Hepatocyte (in vitro differentiated cells): ENCODE results near the gene HNF4A. TPM values are rescaled to one million over a fixed set of nuclear protein-coding genes. Genes with fewer than 3 reads are reported as not detected.
A peak's percentile ranks its signal among the peaks of the same experiment; 100 is the strongest.

Experiments used
- DNase-seq: peaks from one replicate; pipeline ENCODE4 v3.0.0-alpha.2; 2016; ENCODE audit warnings: low spot score
- H2AFZ ChIP-seq: fragments of 200-600 bp; sonication (generic); 2 replicates; pipeline ENCODE4 v1.6.0; 2016; ENCODE audit warnings: antibody characterized with exemption, mild to moderate bottlenecking
- H3K27ac ChIP-seq: fragments of 200-600 bp; sonication (generic); 2 replicates; pipeline ENCODE4 v1.5.1; 2016; ENCODE audit warnings: mild to moderate bottlenecking
- H3K27me3 ChIP-seq: fragments of 200-600 bp; sonication (generic); 2 replicates; pipeline ENCODE4 v1.6.1; 2016
- H3K36me3 ChIP-seq: fragments of 200-600 bp; sonication (generic); replicated peaks from 2 replicates; pipeline ENCODE4 v1.5.1; 2016; ENCODE audit warnings: low read depth; ENCODE audit not compliant: insufficient read depth
- H3K4me1 ChIP-seq: fragments of 200-600 bp; sonication (generic); 2 replicates; pipeline ENCODE4 v1.5.1; 2016; ENCODE audit warnings: mild to moderate bottlenecking, moderate library complexity; ENCODE audit not compliant: insufficient read depth
- H3K4me2 ChIP-seq: fragments of 200-600 bp; sonication (generic); 2 replicates; pipeline ENCODE4 v1.6.0; 2016
- H3K4me3 ChIP-seq: fragments of 200-600 bp; sonication (generic); 2 replicates; pipeline ENCODE4 v1.5.1; 2016; ENCODE audit warnings: mild to moderate bottlenecking
- H3K79me2 ChIP-seq: fragments of 200-600 bp; sonication (generic); 2 replicates; pipeline ENCODE4 v1.6.0; 2017; ENCODE audit warnings: mild to moderate bottlenecking
- H3K9me2 ChIP-seq: fragments of 200-600 bp; sonication (generic); replicated peaks from 2 replicates; pipeline ENCODE4 v1.6.0; 2017; ENCODE audit warnings: mild to moderate bottlenecking; ENCODE audit not compliant: insufficient read depth
- H3K9me3 ChIP-seq: fragments of 200-600 bp; sonication (generic); 2 replicates; pipeline ENCODE4 v1.5.1; 2016; ENCODE audit warnings: low read depth, mild to moderate bottlenecking
- H4K20me1 ChIP-seq: fragments of 200-600 bp; sonication (generic); 2 replicates; pipeline ENCODE4 v1.6.0; 2016; ENCODE audit warnings: mild to moderate bottlenecking; ENCODE audit not compliant: insufficient read depth, poor library complexity, severe bottlenecking
- EZH2 ChIP-seq: fragments of 200-600 bp; sonication (generic); IDR thresholded peaks from 2 replicates; pipeline ENCODE4 v1.6.1; 2016; ENCODE audit warnings: antibody characterized with exemption, mild to moderate bottlenecking, borderline replicate concordance
- EZH2phosphoT487 ChIP-seq: fragments of 200-600 bp; sonication (generic); IDR thresholded peaks from one replicate; pipeline ENCODE4 v1.6.1; 2018; ENCODE audit warnings: antibody characterized with exemption, mild to moderate bottlenecking, low read depth, moderate library complexity; ENCODE audit not compliant: unreplicated experiment, severe bottlenecking
- WGBS: methylation state at CpG from one replicate; pipeline ENCODE4 v1.1.6; 2016; ENCODE audit warnings: low lambda C conversion rate; ENCODE audit errors: missing lambda C conversion rate; 5-methylcytosine and 5-hydroxymethylcytosine counted together
- polyA plus RNA-seq: library from polyadenylated mRNA; unstranded; fragments of >200 nt; fragmentation: Nextera tagmentation; extraction: Ambion mirVana; gene quantifications from 2 replicates; pipeline ENCODE4 v1.2.1, GENCODE V29; 2016
- total RNA-seq: library from RNA; depleted of rRNA; stranded (reverse); fragments of >200 nt; gene quantifications from 2 replicates; pipeline ENCODE4 v1.2.3, GENCODE V29; 2014
- TF ChIP-seq, protein P1 (sequence below): fragments of 200-600 bp; sonication (generic); IDR thresholded peaks from 2 replicates; pipeline ENCODE4 v1.5.1; 2016; ENCODE audit warnings: antibody characterized with exemption, mild to moderate bottlenecking; ENCODE audit not compliant: poor library complexity

Gene HNF4A
- total and polyA plus RNA-seq, 2 experiments from 2014 or later = 38.2 to 88.0 TPM

DNA sequence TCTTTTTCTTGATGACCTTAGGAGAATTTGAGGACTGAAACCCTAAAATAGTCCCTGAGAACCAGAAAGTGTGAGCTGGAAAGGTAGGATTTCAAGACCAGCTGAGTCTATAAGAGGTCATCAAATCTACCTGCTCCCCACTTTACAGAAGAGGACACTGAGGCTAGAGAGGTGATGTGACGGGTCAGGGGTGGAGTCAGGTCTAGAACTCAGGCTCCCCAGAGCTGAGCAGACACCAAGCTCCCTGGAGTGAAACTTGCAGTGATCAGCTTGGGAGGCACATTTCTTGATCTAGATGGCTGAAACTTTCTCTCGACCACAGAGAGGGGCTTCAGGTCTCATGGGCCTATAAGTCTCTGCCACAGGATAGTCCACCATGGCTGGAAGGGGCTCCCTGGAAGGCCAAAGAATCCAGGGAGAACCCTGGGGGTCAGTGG, 55.1 kb downstream of the HNF4A start:
- Histone ChIP-seq H3K9me2 (no peaks in the 10 kb centered on the region), H3K27ac (peak overlapping the region; percentile 100), H2AFZ (no peak overlapping the region), H3K9me3 (no peaks in the 10 kb centered on the region), H3K27me3 (no peaks in the 10 kb centered on the region), H3K4me3 (no peak overlapping the region), H3K36me3 (no peaks in the 10 kb centered on the region), H3K4me2 (no peak overlapping the region), H3K79me2 (peaks cover 4% of the 10 kb centered on the region), H4K20me1 (no peaks in the 10 kb centered on the region), H3K4me1 (peaks cover 59% of the 10 kb centered on the region)
- WGBS = 73% methylated on average over 2 of the region's 2 CpGs
- TF ChIP-seq EZH2phosphoT487 = no peak
- TF ChIP-seq, protein P1, sequence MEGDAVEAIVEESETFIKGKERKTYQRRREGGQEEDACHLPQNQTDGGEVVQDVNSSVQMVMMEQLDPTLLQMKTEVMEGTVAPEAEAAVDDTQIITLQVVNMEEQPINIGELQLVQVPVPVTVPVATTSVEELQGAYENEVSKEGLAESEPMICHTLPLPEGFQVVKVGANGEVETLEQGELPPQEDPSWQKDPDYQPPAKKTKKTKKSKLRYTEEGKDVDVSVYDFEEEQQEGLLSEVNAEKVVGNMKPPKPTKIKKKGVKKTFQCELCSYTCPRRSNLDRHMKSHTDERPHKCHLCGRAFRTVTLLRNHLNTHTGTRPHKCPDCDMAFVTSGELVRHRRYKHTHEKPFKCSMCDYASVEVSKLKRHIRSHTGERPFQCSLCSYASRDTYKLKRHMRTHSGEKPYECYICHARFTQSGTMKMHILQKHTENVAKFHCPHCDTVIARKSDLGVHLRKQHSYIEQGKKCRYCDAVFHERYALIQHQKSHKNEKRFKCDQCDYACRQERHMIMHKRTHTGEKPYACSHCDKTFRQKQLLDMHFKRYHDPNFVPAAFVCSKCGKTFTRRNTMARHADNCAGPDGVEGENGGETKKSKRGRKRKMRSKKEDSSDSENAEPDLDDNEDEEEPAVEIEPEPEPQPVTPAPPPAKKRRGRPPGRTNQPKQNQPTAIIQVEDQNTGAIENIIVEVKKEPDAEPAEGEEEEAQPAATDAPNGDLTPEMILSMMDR = no peak
- TF ChIP-seq EZH2 = no peak
- peak; percentile 19 for DNase-seq

GRCh38 chr20:44411020-44411756, 55.7 kb downstream of the HNF4A start:
- peak overlapping the region; percentile 100 for H3K27ac ChIP-seq
- no peak for TF ChIP-seq EZH2
- TF ChIP-seq, protein P1 = no peak
- no peak for TF ChIP-seq EZH2phosphoT487

DNA sequence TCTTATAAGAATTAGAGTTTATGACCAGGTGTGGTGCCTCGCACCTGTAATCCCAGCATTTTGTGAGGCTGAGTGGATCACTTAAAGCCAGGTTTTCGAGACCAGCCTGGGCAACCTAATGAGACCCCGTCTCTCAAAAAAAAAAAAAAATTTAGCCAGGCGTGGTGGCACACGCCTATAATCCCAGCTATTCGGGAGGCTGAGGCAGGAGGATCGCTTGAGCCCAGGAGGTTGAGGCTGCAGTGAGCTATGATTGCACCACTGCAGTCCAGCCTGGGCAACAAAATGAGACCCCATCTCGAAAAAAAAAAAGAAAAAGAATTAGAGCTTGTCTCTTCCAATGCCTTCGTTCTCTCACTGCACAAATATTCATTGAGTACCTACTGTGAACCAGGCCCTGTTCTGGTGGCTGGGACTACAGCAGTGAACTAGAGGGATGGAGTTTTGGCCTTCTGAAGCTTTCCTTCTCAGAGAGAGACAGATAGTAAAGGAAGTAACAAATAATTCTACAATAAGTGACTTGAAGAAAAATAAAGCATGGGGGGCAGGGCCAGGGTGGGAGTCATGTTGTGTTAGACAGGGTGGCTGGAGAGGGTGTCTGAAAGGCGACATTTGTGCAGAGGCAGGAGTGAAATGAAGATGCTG, 56.4 kb downstream of the HNF4A start:
- no peaks in the 10 kb centered on the region for H3K27me3 ChIP-seq
- WGBS = 67% methylated on average over 10 of the region's 10 CpGs
- TF ChIP-seq, protein P1 = no peak
- TF ChIP-seq EZH2phosphoT487 = no peak
- TF ChIP-seq EZH2 = no peak
- DNase-seq = no peak
- peaks cover 4% of the 10 kb centered on the region for H3K79me2 ChIP-seq
- no peak overlapping the region for H3K4me3 ChIP-seq
- H3K36me3 ChIP-seq = no peaks in the 10 kb centered on the region
- H3K9me3 ChIP-seq = no peaks in the 10 kb centered on the region
- peak overlapping the region; percentile 68 for H3K27ac ChIP-seq
- no peaks in the 10 kb centered on the region for H3K9me2 ChIP-seq
- peaks cover 55% of the 10 kb centered on the region for H3K4me1 ChIP-seq
- H3K4me2 ChIP-seq = peak overlapping the region; percentile 0
- no peak overlapping the region for H2AFZ ChIP-seq
- no peaks in the 10 kb centered on the region for H4K20me1 ChIP-seq

More at GRCh38 chr20:44411020-44411756, 55.7 kb downstream of the HNF4A start:
- Histone ChIP-seq H3K4me3 (no peak overlapping the region), H3K9me3 (no peaks in the 10 kb centered on the region), H3K4me2 (peak overlapping the region; percentile 0), H3K9me2 (no peaks in the 10 kb centered on the region), H3K4me1 (peaks cover 59% of the 10 kb centered on the region), H3K79me2 (peaks cover 4% of the 10 kb centered on the region), H3K36me3 (no peaks in the 10 kb centered on the region), H3K27me3 (no peaks in the 10 kb centered on the region), H4K20me1 (no peaks in the 10 kb centered on the region), H2AFZ (no peak overlapping the region)
- DNase-seq = peak; percentile 89
- 47% methylated on average over 27 of the region's 28 CpGs for WGBS
